Measurements from ENCODE around the gene PAQR5.

The PAQR5 gene

DNA sequence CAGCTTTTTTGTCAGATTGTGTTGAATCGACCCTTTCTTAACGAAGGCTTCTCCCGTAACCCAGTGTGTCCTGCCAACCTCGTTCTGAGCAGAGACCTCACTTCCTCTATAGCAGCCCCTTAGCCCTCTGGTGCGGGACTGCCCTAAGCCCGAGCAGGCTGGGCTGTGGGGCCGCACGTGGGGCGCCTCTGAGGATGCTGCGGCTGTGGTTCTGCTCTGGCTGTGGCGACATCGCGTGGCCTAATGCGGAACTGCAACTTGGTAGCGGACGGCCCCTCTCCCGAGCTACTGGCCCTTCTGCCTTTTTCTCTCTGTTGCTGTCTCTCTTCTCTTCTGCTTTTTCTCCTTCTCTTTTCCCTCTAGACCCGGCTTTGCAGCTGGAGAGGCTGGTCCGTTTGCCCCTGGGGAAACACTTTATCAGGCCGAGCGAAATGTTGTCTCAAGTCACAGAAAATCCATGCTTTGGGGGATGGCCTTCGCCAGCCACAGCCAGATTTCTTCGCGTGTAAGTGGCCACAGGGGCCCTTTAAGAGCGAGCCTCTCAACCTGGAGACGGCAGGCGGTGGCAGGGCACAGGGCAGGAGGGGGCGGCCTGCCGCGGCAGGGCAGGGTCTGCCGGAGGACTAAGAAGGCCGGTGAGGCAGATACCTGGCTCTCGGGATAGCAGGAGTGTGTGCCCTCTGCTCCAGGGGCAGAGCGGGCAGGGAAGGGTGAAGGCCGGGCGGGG lies 96.0 kb downstream of the PAQR5 start:
- peak; percentile 92 for DNase-seq

DNA sequence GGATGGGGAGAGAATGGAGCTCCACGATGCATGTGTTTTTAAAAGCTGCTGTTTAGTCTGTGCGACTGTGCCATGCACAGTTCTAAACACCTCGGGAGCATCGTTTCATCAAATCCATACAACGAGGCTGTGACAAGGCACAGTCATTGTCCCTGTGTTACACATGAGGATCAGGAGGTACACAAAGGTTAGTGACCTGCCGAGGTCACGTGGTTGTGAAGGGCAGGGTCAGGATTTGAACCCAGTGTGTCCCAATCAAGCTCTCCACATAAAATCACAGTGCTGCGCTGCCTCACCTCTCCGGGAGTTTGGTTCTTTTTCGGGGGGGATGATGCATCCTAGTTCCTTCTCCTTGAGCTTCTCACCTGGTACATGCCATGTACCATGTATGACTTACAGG lies 96.7 kb downstream of the PAQR5 start:
- DNase-seq = no peak

- no peak for DNase-seq
Observed at GRCh38 chr15:69395991-69396390, 97.3 kb downstream of the PAQR5 start.

DNA sequence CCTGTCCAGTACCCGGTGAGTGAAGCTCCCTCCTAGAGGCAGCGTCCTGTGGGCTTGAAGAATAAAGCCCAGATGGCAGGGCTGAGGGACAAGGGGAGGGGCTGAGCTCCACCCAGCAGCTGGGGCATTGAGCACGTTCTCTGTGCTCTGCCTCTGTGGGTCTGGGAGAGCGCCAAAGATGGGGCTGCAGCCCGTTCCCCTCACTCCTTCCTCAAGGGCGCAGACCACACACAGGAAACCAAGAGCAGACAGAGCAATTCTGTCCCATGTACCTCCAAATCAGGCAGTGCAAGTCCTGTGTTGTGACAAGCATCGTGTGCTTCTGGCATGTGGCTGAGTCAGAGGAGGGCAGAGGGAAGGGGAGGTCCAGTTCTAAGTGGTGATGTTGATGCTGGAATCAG lies 99.8 kb downstream of the PAQR5 start:
- DNase-seq = no peak

GRCh38 chr15:69400850-69401249 lies 102.1 kb downstream of the PAQR5 start:
- peak; percentile 59 for DNase-seq

- no peak for DNase-seq
Observed at GRCh38 chr15:69402816-69403215, 104.1 kb downstream of the PAQR5 start.

DNA sequence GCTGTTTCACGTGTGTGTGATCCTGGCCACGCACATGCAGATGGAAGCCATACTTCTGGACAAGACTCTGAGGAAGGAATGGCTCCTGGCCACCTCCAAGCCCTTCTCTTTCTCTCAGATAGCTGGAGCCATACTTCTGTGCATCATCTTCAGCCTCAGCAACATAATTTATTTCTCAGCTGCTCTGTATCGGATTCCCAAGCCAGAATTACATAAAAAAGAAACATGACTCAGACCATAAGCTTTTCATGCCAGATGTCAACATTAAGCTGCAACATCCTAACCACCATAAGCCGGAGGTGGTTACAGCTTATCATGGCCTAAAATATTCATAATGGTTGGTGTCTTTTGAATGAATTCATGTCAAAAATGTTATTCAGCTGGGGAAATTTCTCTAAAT lies 104.9 kb downstream of the PAQR5 start:
- no peak for DNase-seq

DNA sequence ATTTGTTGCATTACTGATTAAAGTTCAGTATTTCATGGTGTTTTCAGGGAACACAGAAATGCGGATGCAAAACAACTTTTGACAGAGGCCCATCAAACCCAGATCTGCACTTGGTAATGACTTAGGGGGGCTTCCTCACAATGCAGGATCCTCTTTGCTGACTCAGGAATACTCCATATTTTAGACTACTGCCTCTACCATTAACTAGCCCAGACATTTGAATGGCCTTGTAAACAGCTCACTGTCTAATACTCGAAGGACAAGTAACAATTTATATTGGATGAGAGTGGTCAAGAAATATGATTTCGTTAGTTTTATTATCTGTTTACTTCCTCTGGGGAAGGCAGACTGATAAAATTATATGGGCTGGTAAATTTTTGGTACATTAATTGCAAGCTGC lies 106.4 kb downstream of the PAQR5 start:
- DNase-seq = no peak

GRCh38 chr15:69407719-69408400 lies 109.1 kb downstream of the PAQR5 start:
- no peak for DNase-seq

DNA sequence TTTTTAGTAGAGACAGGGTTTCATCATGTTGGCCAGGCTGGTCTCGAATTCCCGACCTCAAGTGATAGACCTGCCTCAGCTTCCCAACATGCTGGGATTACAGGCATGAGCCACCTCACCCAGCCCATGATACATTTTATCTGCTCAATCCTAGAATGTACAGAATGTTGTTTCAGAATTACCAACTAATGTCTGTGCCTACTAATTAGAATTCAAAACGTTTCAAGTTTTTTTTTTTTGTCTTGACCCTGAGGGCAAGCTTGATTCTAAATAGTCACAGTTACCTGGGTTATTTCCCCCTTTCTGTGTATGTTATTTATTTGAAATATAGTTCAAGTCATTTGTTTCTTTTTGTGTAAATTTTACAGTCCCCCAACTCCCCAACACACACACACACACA lies 110.1 kb downstream of the PAQR5 start:
- DNase-seq = no peak

GRCh38 chr15:69410248-69410874 lies 111.6 kb downstream of the PAQR5 start:
- DNase-seq = peak; percentile 58

GRCh38 chr15:69412274-69412673 lies 113.6 kb downstream of the PAQR5 start:
- no peak for DNase-seq

GRCh38 chr15:69412701-69413100 lies 114.0 kb downstream of the PAQR5 start:
- DNase-seq = no peak

DNA sequence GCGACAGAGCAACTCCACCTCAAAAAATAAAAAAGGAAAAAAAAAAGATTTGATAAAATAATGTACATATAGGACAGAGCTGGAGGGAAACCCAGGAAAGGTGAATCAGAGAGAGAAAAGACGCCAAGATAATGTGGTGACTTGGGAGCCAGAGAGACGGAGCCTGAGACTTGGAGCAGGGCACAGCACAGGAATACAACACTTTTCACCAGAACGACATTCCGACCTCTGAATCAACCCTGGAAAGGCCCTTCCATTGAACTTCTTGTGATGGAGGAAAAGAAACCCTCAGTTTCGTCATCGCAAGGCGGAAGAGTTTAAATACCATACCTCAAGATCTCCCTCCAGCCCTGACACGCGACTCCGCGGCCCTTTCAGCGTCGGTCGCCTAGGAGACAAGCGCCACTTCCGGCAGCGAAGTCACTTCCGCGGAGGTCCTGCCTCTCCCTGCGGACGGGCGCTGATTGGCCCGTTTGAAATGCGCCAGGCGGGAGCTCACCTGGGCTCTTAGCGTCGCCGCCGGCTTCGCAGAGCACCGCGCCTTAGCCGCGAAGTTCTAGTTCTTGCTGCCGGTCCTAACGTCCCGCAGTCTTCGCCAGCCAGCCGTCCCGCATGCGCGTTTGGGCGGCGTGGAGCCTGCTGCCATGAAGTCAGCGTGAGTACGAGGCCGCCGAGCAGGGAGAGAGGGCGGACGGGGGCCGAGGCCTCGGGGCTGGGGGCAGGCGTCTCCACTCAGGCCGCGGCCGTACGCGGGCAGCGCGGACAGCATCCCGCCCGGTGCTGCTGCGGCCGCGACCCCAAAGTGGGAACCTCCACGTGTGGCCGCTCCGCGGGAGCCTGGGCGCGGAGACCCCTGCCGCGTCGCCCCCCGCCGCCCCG lies 115.3 kb downstream of the PAQR5 start, which contains the start of gene KIF23:
Gene KIF23, plus strand, starts transcription at position 528 of the 879 bp plus-strand sequence. Its CDS starts 117 bp downstream, at position 645.
- DNase-seq = peak; percentile 95

GRCh38 chr15:69414701-69415167 lies 116.0 kb downstream of the PAQR5 start:
- DNase-seq = peak; percentile 45

DNA sequence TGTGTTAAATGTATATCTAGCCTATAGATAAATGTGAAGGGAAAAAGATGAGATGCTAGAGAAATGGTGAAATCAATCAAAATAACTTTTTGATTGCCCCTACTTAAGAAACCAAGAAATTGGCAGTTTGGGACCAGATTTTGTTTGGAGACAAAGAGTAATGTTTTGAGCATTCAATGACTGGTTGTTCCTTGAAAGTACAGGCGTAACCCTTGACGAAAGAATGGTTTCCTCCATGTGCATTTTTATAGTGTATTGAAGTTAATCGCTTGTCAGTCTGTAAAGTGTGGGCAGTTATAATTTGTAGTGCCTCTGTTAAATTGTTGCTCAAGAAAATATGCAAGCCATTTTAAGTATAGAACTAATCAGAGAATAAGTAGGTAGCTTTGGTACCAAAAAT lies 116.7 kb downstream of the PAQR5 start:
- no peak for DNase-seq

- DNase-seq = no peak
Observed at GRCh38 chr15:69417581-69417980, 118.9 kb downstream of the PAQR5 start.

GRCh38 chr15:69421498-69421897 lies 122.8 kb downstream of the PAQR5 start:
- DNase-seq = no peak

DNA sequence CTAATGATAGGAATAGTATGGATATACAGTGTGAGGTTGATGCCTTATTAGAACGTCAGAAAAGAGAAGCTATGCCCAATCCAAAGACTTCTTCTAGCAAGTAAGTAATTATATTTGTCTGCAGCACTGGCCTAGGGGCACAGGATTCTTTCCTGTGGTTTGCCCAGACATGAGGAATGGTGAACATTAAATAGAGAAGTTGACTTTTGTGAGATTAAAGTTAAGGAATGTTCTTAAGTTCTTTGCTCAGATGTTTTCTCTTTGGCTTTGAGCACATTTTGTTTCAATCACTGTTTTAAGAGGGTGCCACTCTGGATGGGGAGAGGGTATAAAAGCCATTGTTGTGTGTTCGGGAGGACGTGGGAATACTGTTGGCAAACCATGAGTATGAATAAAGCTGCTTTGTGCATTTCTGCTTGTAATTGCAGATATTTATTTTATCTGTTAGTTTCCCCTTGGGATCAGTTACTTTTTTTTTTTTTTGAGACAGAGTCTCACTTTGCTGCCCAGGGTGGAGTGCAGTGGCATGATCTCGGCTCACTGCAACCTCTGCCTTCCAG lies 123.7 kb downstream of the PAQR5 start:
- DNase-seq = no peak

DNA sequence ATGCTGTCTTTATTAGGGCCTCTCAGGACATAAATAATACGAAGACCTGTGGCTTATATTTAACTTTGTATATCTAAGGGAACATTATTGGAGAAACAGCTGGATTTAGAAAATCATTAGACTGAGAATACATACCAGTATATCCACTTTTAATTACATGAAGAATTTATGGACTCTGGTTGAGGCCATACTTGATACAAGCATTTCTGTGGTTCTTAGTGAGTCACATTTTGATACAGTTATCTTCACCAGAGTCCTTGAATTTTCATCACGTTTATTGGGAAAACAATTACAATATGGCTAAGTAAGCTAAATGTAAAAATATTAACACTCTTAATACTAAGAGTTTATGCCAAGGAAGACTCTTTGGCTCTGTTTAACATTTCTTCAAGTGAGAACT lies 125.3 kb downstream of the PAQR5 start:
- DNase-seq = no peak

GRCh38 chr15:69424748-69425413 lies 126.2 kb downstream of the PAQR5 start:
- DNase-seq = no peak

GRCh38 chr15:69433831-69434230 lies 135.1 kb downstream of the PAQR5 start:
- no peak for DNase-seq

Measured in stimulated activated CD4-positive, alpha-beta T cell treated with anti-CD3 and anti-CD28 coated beads, Interleukin-15, amount 100 ng/mL, for 24 hours (primary cell).